ENCODE data around the gene CCDC175. TPM values are rescaled to one million over a fixed set of nuclear protein-coding genes. Genes with fewer than 3 reads are reported as not detected.

Gene CCDC175
- total RNA-seq, 4 donors from 2014 or later, result not detected

DNA sequence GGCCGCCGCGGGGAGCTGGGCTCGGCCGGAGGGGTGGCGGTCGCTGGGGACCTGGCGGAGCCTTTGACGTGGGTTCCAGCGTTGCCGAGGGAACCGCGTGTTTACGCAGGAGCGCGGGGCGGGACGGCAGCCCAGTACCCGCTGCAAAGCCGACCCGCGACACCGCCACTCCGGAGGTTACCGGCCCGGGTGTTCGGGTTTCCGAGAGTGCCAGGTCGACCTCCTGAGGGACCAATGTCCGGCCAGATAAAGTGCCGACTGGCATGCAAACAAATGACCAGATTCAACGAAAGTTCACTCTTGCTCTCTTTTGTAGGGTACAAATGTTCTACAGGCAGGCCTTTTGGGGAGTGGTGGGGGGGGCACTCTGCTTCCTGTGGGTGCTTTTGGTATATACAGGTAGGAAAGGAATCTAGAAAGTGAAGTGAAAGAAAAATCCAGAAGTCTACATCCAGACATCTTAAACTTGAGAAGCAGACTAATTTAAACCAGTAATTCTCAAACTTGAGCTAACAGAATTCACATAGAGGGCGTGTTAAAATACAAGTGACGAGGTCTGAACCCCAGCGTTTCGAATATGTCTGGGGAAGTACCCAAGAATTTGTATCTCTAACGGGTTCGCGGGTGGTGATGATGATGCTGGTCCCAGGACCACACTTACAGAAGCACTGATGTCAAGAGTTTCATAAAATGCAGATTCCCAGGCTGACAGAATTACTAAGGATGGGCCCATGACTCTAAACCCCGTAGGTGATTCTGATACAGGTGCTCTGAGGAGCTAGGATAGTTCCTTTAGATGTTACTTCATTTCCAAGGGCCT is 111.1 kb downstream of the CCDC175 start, which contains the start of gene GPR135:
GPR135 (minus strand) TSS at position 65 of the 820 bp plus-strand sequence. CDS start 154 bp downstream, outside the sequence.
- Histone ChIP-seq H3K27ac (peak within 1 kb of the TSS; percentile 34 to 93 (median 92)), H3K9me3 (no peaks in the 10 kb centered on the region), H3K4me3 (peak within 1 kb of the TSS; percentile 64 to 86), H3K4me1 (peaks cover 0 to 18% (median 9%) of the 10 kb centered on the region in 3 donors), H3K36me3 (peaks cover 0 to 12% of the 10 kb centered on the region in 2 donors), H3K27me3 (no peaks in the 10 kb centered on the region)
- TF ChIP-seq POLR2A (IDR thresholded peaks at IDR 0.05) (no peak), POLR2AphosphoS5 (IDR thresholded peaks at IDR 0.05) (no peak), EP300 (IDR thresholded peaks at IDR 0.05) (no peak)
- TF ChIP-seq, protein P1, sequence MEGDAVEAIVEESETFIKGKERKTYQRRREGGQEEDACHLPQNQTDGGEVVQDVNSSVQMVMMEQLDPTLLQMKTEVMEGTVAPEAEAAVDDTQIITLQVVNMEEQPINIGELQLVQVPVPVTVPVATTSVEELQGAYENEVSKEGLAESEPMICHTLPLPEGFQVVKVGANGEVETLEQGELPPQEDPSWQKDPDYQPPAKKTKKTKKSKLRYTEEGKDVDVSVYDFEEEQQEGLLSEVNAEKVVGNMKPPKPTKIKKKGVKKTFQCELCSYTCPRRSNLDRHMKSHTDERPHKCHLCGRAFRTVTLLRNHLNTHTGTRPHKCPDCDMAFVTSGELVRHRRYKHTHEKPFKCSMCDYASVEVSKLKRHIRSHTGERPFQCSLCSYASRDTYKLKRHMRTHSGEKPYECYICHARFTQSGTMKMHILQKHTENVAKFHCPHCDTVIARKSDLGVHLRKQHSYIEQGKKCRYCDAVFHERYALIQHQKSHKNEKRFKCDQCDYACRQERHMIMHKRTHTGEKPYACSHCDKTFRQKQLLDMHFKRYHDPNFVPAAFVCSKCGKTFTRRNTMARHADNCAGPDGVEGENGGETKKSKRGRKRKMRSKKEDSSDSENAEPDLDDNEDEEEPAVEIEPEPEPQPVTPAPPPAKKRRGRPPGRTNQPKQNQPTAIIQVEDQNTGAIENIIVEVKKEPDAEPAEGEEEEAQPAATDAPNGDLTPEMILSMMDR (IDR thresholded peaks at IDR 0.05), result no peak
- peak; percentile 57 for ATAC-seq
- WGBS, 2 donors (ENCODE audit: low coverage in 1 of 2), result 58 to 89% methylated on average over 8 to 12 of the region's 40 CpGs

DNA sequence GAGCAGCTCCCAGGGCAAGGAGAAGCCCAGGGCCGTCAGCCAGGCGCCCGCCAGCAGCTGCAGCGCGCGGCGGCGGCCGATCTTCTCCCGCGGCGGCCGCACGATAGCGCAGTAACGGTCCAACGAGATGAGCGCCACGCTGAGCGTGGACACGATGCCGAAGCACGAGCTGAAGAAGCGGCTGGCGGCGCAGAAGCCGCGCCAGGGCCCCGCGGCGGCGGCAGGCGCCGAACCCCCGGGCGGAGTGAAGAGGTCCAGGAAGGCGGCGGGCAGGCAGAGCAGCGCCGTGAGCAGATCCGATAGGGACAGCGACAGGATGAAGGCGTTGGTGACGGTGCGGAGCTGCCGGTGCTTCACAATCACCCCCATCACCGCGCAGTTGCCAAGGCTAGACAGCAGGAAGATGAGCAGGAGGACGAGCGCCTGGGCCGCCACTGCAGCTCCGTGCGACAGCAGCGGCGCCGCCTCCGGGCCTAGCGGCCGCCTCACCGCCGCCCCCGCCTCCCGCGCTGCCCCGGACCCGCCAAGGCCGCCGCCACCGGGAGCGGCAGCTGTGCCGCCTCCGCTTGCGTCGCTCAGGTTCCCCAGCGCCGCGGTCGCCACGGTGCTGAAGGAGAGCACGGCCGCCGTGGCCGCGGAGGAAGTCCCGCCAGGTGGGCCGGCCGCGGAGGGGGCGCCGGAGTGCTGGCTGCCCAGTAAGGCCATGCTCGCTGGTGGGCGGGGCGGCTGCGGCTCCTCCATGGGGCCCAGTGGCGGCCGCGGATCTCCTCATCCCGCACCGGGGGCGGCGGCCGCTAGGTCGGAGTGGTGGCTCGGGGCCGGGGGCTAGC is 111.9 kb downstream of the CCDC175 start:
- no CpG with 5 or more reads among the region's 105 CpGs for WGBS, 2 donors (ENCODE audit: low coverage in 1 of 2)
- Histone ChIP-seq H3K9me3 (no peaks in the 10 kb centered on the region), H3K36me3 (peaks cover 0 to 11% of the 10 kb centered on the region in 2 donors), H3K4me3 (peak overlapping the region; percentile 64 to 86), H3K27me3 (no peaks in the 10 kb centered on the region), H3K4me1 (peaks cover 0 to 18% (median 9%) of the 10 kb centered on the region in 3 donors), H3K27ac (peak overlapping the region; percentile 34 to 93 (median 92))
- peak; percentile 93 for ATAC-seq
- TF ChIP-seq, protein P1 (IDR thresholded peaks at IDR 0.05), result peak in 1 of 4 experiments; percentile 11
- TF ChIP-seq POLR2AphosphoS5 (IDR thresholded peaks at IDR 0.05), result no peak

DNA sequence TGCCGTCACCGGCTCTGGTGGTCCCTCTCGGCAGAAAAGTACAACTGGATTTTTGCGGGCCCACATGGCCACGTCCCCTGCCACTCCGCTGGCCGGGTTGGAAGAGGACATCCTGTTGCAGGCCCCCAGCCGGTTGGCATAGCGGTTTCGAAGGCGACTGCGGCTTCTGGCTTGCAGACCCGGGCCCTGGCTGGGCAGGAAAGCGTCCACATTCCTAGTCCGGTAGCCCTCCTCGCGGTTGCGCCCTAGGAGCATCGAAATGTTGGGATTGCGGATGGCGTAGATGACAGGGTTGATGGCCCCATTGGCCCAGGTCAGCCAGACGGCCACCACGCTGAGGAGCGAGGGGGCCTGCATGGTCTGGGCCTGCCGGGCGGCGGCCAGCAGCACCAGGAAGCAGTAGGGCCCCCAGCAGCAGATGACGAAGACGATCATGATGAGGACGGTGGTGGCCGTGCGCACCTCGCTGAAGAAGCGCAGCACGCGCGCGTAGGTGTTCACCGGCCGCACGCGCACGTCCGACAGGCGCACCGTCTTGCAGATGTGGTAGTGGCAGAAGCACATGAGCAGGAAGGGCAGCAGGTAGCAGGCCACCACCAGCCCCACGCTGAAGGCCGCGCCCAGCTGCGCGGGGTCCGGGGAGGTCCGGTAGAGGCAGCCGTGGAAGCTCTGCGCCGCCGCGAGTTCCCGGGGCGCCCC is 112.7 kb downstream of the CCDC175 start:
- Histone ChIP-seq H3K27me3 (no peaks in the 10 kb centered on the region), H3K27ac (peak overlapping the region; percentile 34 to 93 (median 92)), H3K9me3 (no peaks in the 10 kb centered on the region), H3K36me3 (peaks cover 0 to 11% of the 10 kb centered on the region in 2 donors), H3K4me1 (peaks cover 0 to 18% (median 9%) of the 10 kb centered on the region in 3 donors), H3K4me3 (peak overlapping the region; percentile 64 to 86)
- no peak for TF ChIP-seq POLR2AphosphoS5 (IDR thresholded peaks at IDR 0.05)
- TF ChIP-seq, protein P1 (IDR thresholded peaks at IDR 0.05), result no peak
- TF ChIP-seq POLR2A (IDR thresholded peaks at IDR 0.05), result no peak
- no peak for ATAC-seq
- 90% methylated on average over 3 of the region's 60 CpGs; no CpG with 5 or more reads in 1 of the 2 donors for WGBS, 2 donors (ENCODE audit: low coverage in 1 of 2)

DNA sequence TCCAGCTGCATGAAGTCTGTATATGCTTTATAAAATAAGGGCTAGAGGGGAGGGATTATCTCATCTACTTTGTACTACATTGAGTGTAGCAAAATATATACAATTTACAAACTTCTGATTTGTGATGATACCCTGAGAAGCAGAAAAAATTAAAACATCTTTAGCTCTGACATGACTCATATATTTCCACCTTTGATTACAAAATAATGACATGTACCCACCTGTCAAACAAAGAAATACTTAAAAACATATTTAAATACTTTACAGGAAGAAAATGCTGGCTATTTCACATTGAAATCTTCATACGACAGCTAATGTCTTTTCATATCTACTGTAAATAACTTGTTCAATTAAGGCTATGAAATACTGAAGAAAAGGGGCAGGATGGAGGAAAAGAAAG is 114.7 kb downstream of the CCDC175 start:
- H3K27me3 ChIP-seq, result no peaks in the 10 kb centered on the region
- no peak for TF ChIP-seq EP300 (IDR thresholded peaks at IDR 0.05)
- no peak for TF ChIP-seq POLR2AphosphoS5 (IDR thresholded peaks at IDR 0.05)
- TF ChIP-seq POLR2A (IDR thresholded peaks at IDR 0.05), result no peak
- TF ChIP-seq, protein P1 (IDR thresholded peaks at IDR 0.05), result no peak
- WGBS, 2 donors (ENCODE audit: low coverage in 1 of 2), result 94 to 100% methylated on average over 1 of the region's 1 CpG
- no peak overlapping the region for H3K27ac ChIP-seq
- ATAC-seq, result no peak
- no peaks in the 10 kb centered on the region for H3K9me3 ChIP-seq
- no peak overlapping the region for H3K4me3 ChIP-seq
- peaks cover 0 to 11% of the 10 kb centered on the region in 2 donors for H3K36me3 ChIP-seq
- H3K4me1 ChIP-seq, result peaks cover 0 to 18% (median 9%) of the 10 kb centered on the region in 3 donors

Measured in gastroesophageal sphincter (tissue), 4 donors.